Large intestine (tissue), 3 donors: ENCODE data around the gene PMM2. TPM values are rescaled to one million over a fixed set of nuclear protein-coding genes. Genes with fewer than 3 reads are reported as not detected.

ENCODE experiments used
- DNase-seq, 2 donors: peaks; one replicate each; pipeline versions ENCODE4 v3.0.0 to v3.0.0-alpha.2; 2013
- H3K27ac ChIP-seq: one replicate; pipeline ENCODE4 v1.5.1; 2013; ENCODE audit warnings: low read length
- H3K27me3 ChIP-seq: 2 replicates; pipeline ENCODE4 v1.6.1; 2013; ENCODE audit warnings: low read length; ENCODE audit not compliant: control insufficient read depth, insufficient read depth
- H3K36me3 ChIP-seq: 2 replicates; pipeline ENCODE4 v1.6.1; 2013; ENCODE audit warnings: low read length; ENCODE audit not compliant: control insufficient read depth, insufficient read depth
- H3K4me1 ChIP-seq: one replicate; pipeline ENCODE4 v1.6.1; 2013; ENCODE audit warnings: low read length; ENCODE audit not compliant: control insufficient read depth, insufficient read depth
- H3K4me3 ChIP-seq: one replicate; pipeline ENCODE4 v1.5.1; 2013; ENCODE audit warnings: low read length
- H3K9me3 ChIP-seq: one replicate; pipeline ENCODE4 v1.6.1; 2013; ENCODE audit warnings: mild to moderate bottlenecking, low read depth, low read length, moderate library complexity; ENCODE audit not compliant: control insufficient read depth
- WGBS: methylation state at CpG from one replicate; pipeline ENCODE4 v1.1.5; 2013; ENCODE audit warnings: low lambda C conversion rate; ENCODE audit not compliant: insufficient coverage; 5-methylcytosine and 5-hydroxymethylcytosine counted together
- polyA plus RNA-seq: library from polyadenylated mRNA; unstranded; fragments of 120-200 nt; gene quantifications from one replicate; pipeline ENCODE4 v1.2.1, GENCODE V29; 2013

Gene PMM2
- polyA plus RNA-seq, 1 donor, result 40.3 TPM

DNA sequence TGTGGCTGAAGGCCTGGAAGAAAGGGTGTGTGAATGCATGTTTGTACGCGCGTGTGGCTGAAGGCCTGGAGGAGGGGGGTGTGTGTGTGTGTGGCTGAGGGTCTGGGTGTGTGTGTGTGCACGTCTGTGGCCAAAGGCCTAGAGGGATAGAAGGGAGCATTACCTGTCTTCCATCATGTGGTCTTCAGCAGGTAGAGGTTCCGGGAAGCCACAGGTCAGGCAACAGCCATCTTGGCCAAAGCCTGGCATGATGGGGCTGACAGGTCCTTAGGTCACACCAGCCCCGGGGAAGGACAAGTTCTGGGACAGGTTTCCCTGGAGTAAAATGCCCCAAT is 89.8 kb downstream of the PMM2 start:
- H3K9me3 ChIP-seq, result no peaks in the 10 kb centered on the region
- WGBS, result no CpG with 5 or more reads among the region's 6 CpGs
- DNase-seq, result no peak
- peaks cover 36% of the 10 kb centered on the region for H3K36me3 ChIP-seq
- no peak overlapping the region for H3K27ac ChIP-seq
- H3K4me3 ChIP-seq, result no peak overlapping the region
- peaks cover 42% of the 10 kb centered on the region for H3K4me1 ChIP-seq
- no peaks in the 10 kb centered on the region for H3K27me3 ChIP-seq

DNA sequence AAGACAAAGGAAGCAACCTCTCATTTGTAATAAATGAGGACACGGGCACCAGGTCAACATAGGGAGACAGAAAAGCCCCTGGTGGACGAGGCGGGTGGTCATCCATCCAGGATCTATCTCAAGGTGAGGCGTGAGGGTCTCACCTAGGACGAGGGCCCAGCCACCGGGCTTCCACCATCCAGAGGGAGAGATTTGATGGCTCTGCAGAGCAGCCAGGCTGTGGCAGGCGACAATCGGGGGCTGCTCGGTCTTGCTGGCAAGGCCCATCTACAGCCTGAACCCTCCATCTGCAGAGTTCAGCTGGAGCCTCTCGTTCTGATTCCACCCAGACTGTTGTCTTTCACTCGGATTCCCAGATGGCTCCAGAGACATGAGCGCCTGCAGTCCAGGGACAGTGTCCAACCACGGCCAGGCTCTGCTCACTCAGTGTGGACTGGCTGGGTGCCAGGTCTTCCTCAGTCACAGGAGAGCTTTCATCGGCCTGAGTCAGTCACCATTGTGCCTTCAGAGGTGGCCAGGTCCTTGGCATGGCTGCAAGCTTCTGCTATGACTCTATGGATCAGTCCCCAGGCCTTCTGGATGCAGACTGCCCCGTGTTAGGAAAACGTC is 90.4 kb downstream of the PMM2 start:
- Histone ChIP-seq H3K27me3 (no peaks in the 10 kb centered on the region), H3K4me1 (peaks cover 37% of the 10 kb centered on the region), H3K9me3 (no peaks in the 10 kb centered on the region), H3K4me3 (no peak overlapping the region), H3K36me3 (peaks cover 42% of the 10 kb centered on the region), H3K27ac (no peak overlapping the region)
- no CpG with 5 or more reads among the region's 16 CpGs for WGBS
- no peak for DNase-seq

- Histone ChIP-seq H3K4me3 (no peak overlapping the region), H3K4me1 (peaks cover 29% of the 10 kb centered on the region), H3K36me3 (peaks cover 53% of the 10 kb centered on the region), H3K27ac (no peak overlapping the region), H3K9me3 (no peaks in the 10 kb centered on the region), H3K27me3 (no peaks in the 10 kb centered on the region)
- DNase-seq, result no peak
- no CpG with 5 or more reads among the region's 23 CpGs for WGBS
Observed at GRCh38 chr16:8888951-8889892, 91.6 kb downstream of the PMM2 start.

GRCh38 chr16:8889893-8890548 is 92.4 kb downstream of the PMM2 start:
- Histone ChIP-seq H3K36me3 (peaks cover 61% of the 10 kb centered on the region), H3K4me1 (peaks cover 21% of the 10 kb centered on the region), H3K27ac (no peak overlapping the region), H3K27me3 (no peaks in the 10 kb centered on the region), H3K9me3 (no peaks in the 10 kb centered on the region), H3K4me3 (no peak overlapping the region)
- DNase-seq, result no peak
- WGBS, result no CpG with 5 or more reads among the region's 14 CpGs

DNA sequence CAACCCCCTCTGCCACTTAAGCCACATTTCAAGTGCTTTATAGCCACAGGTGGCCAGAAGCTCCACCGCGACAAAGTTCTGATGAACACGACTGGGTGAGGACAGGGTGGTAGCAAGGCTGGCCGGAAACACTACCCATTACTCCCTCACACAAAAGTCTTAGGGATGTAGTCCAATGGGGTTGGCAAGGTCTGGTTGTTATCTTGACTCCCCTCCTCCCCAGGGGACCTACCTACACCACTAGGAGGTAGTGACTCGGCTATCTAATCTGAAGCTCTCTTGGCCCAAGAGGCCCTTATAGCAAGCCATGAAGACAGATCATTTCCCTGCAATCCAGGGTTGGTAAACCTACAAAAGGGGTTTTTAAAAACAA is 92.9 kb downstream of the PMM2 start:
- Histone ChIP-seq H3K36me3 (peaks cover 66% of the 10 kb centered on the region), H3K4me1 (peaks cover 16% of the 10 kb centered on the region), H3K27ac (no peak overlapping the region), H3K4me3 (no peak overlapping the region), H3K9me3 (no peaks in the 10 kb centered on the region), H3K27me3 (no peaks in the 10 kb centered on the region)
- DNase-seq, result no peak
- WGBS, result 100% methylated on average over 1 of the region's 5 CpGs

DNA sequence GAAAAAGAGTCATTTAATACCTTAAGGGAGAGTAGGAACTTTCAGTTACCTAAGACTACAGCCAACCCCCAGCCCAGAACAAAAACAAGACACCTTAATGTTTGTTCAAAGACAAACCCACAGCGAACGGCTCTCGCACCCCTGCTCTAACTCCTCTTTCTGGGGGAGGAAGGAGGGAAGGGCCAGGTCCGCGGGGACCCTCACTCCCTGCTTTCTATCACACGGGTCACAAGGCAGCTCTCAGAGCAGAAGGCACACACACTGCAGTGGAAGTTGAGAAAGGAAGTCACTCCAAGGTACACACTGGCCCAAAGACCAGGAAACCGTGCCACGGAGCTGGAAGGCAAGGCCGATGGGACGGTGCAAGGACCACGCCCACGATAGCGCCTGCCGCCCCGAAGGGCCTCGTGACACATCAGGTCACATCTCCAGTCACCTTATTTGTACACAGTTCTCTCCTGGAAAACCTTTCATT is 94.5 kb downstream of the PMM2 start:
- Histone ChIP-seq H3K4me1 (peaks cover under 1% of the 10 kb centered on the region), H3K4me3 (no peak overlapping the region), H3K27me3 (no peaks in the 10 kb centered on the region), H3K27ac (no peak overlapping the region), H3K9me3 (no peaks in the 10 kb centered on the region), H3K36me3 (peaks cover 82% of the 10 kb centered on the region)
- no peak for DNase-seq
- no CpG with 5 or more reads among the region's 16 CpGs for WGBS

DNA sequence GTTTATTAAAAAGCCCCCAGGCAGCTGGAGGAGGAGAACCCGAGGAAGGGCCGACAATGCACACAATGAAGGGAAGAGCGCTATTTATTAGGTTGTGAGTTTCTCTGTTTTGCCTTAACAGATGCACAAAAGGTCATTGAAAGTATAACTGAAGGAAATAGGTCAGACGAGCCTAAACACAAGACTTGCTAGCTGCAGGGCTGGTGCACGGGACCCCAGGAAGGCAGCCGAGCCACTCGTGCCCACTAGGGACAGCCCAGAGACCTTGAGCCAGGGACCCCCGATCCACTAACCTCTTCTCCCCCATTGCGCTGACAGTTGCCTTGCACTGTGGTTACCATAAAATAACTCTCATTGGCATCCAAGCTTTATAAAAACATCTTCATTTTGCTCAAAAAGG is 95.8 kb downstream of the PMM2 start:
- no peaks in the 10 kb centered on the region for H3K27me3 ChIP-seq
- 93% methylated on average over 5 of the region's 9 CpGs for WGBS
- no peak overlapping the region for H3K4me3 ChIP-seq
- H3K36me3 ChIP-seq, result peaks cover 81% of the 10 kb centered on the region
- no peak overlapping the region for H3K27ac ChIP-seq
- no peak for DNase-seq
- no peaks in the 10 kb centered on the region for H3K4me1 ChIP-seq
- H3K9me3 ChIP-seq, result no peaks in the 10 kb centered on the region

DNA sequence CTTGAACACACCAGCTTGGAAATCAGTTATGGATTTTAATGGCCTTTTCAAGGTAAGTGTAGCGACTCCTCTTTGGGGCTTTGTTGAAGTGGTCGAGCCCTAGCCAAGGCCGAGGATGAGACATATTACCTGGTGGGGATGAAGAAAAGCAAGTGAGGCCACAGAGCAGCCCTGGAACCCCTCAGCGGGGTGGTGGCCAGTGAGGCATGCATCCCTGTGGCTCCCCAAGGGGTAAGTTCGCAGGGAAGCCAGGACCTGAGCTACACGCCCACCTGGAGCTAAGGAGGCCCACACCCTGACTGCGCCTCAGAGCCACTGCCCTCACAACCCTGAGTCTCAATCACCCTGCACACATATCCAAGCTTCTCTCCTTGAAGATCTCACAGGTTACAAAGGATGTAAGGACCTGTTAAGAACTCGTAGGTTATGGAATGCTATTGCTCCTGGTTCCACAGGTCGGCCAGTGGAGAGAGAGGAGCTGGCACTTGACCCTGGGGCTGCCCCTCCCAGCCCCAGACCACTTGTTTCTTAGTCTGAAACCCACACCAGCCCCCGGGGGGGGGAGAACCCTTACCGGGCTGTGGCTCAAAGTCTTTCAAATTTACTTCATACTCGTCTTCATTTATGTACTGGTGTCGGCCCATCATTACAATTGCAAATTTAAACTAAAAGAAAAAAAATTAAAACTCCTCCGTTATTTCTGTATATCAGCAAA is 96.5 kb downstream of the PMM2 start:
- no CpG with 5 or more reads among the region's 14 CpGs for WGBS
- Histone ChIP-seq H3K9me3 (no peaks in the 10 kb centered on the region), H3K4me1 (no peaks in the 10 kb centered on the region), H3K27ac (no peak overlapping the region), H3K36me3 (peaks cover 87% of the 10 kb centered on the region), H3K4me3 (no peak overlapping the region), H3K27me3 (no peaks in the 10 kb centered on the region)
- DNase-seq, result no peak

DNA sequence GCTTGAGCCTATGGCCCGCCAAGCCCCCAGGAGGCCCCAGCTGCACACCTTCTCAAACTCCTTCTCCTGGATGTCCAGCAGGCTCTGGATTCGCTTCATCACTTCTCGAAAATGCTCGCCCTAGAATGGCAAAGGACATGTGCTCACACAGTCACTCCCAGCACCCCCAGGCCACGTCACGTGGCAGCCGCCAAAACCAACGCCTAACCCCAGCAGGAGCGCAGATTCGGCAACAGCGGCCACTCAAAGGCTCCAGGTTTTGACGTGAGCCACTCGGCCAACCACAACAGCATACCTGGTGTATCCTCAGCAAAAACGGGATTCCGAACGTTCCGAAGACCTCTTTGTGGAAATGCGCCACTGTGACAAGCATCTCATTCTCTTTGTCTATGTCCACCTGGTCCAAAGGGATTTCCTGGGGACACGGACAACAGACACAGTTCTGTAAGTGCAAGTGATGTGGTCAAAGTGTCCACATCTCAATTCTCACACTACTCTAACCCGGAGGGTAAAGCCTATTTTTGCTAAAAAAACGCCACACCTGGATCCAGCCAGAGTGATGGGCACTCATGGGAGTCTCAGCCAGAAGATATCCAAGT is 97.2 kb downstream of the PMM2 start:
- peaks cover 95% of the 10 kb centered on the region for H3K36me3 ChIP-seq
- DNase-seq, result no peak
- WGBS, result no CpG with 5 or more reads among the region's 21 CpGs

More for the DNA sequence above, 97.2 kb downstream of the PMM2 start:
- no peak overlapping the region for H3K27ac ChIP-seq
- H3K4me1 ChIP-seq, result no peaks in the 10 kb centered on the region
- no peak overlapping the region for H3K4me3 ChIP-seq
- H3K27me3 ChIP-seq, result no peaks in the 10 kb centered on the region
- no peaks in the 10 kb centered on the region for H3K9me3 ChIP-seq
